Measurements from ENCODE around the gene PLA2G4B. TPM values are rescaled to one million over a fixed set of nuclear protein-coding genes. Genes with fewer than 3 reads are reported as not detected.
A peak's percentile ranks its signal among the peaks of the same experiment; 100 is the strongest.

Gene PLA2G4B
- total RNA-seq, 1 experiment from 2014 or later = 4.7 TPM

- ChIA-PET CTCF (no interaction called here), POLR2A (no interaction called here)
- Histone ChIP-seq H3K4me3 (ENCODE audit: low read depth in 2 of 2, low read length in 2 of 2) (no peak overlapping the region), H3K4me1 (ENCODE audit: control insufficient read depth, insufficient read depth, low read length) (peaks cover 8% of the 10 kb centered on the region), H3K9me3 (ENCODE audit: control insufficient read depth, insufficient read depth, low read depth, low read length) (no peaks in the 10 kb centered on the region), H3K27ac (ENCODE audit: low read length) (no peak overlapping the region), H3K27me3 (ENCODE audit: control insufficient read depth, insufficient read depth, low read length) (no peaks in the 10 kb centered on the region), H3K36me3 (ENCODE audit: control insufficient read depth, insufficient read depth, low read length) (no peaks in the 10 kb centered on the region)
- in situ Hi-C loops (cut with HindIII; ENCODE audit: low pct_unique_long_range_greater_than_20kb, low sequenced_read_pairs) = no loop called here
- BruUV-seq (replicated peaks) = no TSS peak
- intact Hi-C loops (cut with micrococcal nuclease; ENCODE audit: unreplicated experiment) = no loop called here
- DNase-seq (ENCODE audit: low read depth, low spot score) = no peak
- TF ChIP-seq TCF7L2 (IDR thresholded peaks at IDR 0.05; ENCODE audit: low read depth, low read length) = no peak
- TF ChIP-seq POLR2AphosphoS5 (IDR thresholded peaks at IDR 0.05; ENCODE audit: low read depth, low read length) = no peak
- no peak for TF ChIP-seq SIN3A (IDR thresholded peaks at IDR 0.05; ENCODE audit: borderline replicate concordance, insufficient read depth, low read depth, low read length)
- TF ChIP-seq, protein P1, sequence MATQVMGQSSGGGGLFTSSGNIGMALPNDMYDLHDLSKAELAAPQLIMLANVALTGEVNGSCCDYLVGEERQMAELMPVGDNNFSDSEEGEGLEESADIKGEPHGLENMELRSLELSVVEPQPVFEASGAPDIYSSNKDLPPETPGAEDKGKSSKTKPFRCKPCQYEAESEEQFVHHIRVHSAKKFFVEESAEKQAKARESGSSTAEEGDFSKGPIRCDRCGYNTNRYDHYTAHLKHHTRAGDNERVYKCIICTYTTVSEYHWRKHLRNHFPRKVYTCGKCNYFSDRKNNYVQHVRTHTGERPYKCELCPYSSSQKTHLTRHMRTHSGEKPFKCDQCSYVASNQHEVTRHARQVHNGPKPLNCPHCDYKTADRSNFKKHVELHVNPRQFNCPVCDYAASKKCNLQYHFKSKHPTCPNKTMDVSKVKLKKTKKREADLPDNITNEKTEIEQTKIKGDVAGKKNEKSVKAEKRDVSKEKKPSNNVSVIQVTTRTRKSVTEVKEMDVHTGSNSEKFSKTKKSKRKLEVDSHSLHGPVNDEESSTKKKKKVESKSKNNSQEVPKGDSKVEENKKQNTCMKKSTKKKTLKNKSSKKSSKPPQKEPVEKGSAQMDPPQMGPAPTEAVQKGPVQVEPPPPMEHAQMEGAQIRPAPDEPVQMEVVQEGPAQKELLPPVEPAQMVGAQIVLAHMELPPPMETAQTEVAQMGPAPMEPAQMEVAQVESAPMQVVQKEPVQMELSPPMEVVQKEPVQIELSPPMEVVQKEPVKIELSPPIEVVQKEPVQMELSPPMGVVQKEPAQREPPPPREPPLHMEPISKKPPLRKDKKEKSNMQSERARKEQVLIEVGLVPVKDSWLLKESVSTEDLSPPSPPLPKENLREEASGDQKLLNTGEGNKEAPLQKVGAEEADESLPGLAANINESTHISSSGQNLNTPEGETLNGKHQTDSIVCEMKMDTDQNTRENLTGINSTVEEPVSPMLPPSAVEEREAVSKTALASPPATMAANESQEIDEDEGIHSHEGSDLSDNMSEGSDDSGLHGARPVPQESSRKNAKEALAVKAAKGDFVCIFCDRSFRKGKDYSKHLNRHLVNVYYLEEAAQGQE (IDR thresholded peaks at IDR 0.05; ENCODE audit: insufficient read depth in 1 of 2, low read depth in 2 of 2, low read length in 1 of 2) = no peak
- TF ChIP-seq CTCF (IDR thresholded peaks at IDR 0.05) = no peak
- no peak for ATAC-seq
Measured at GRCh38 chr15:41825572-41826535, 12.8 kb upstream of the PLA2G4B start.

GRCh38 chr15:41827290-41827879 lies 11.3 kb upstream of the PLA2G4B start:
- Histone ChIP-seq H3K36me3 (ENCODE audit: control insufficient read depth, insufficient read depth, low read length) (no peaks in the 10 kb centered on the region), H3K27me3 (ENCODE audit: control insufficient read depth, insufficient read depth, low read length) (no peaks in the 10 kb centered on the region), H3K9me3 (ENCODE audit: control insufficient read depth, insufficient read depth, low read depth, low read length) (no peaks in the 10 kb centered on the region), H3K4me1 (ENCODE audit: control insufficient read depth, insufficient read depth, low read length) (peaks cover 8% of the 10 kb centered on the region), H3K4me3 (ENCODE audit: low read depth in 2 of 2, low read length in 2 of 2) (peak overlapping the region; percentile 63 to 79), H3K27ac (ENCODE audit: low read length) (peak overlapping the region; percentile 71)
- POLR2A ChIA-PET = interaction anchor here (0.5 kb wide), 1 partner anchor 673 kb away, joined by 3 read pairs; no protein-coding TSS in a partner anchor
- intact Hi-C loops (cut with micrococcal nuclease; ENCODE audit: unreplicated experiment) (no loop called here), in situ Hi-C loops (cut with HindIII; ENCODE audit: low pct_unique_long_range_greater_than_20kb, low sequenced_read_pairs) (no loop called here)
- TF ChIP-seq CTCF (IDR thresholded peaks at IDR 0.05) = no peak
- peak; percentile 46; the same call in 1 of the 2 replicates for TF ChIP-seq POLR2AphosphoS5 (IDR thresholded peaks at IDR 0.05; ENCODE audit: low read depth, low read length)
- no peak for TF ChIP-seq SIN3A (IDR thresholded peaks at IDR 0.05; ENCODE audit: borderline replicate concordance, insufficient read depth, low read depth, low read length)
- no peak for TF ChIP-seq TCF7L2 (IDR thresholded peaks at IDR 0.05; ENCODE audit: low read depth, low read length)
- TF ChIP-seq, protein P1 (IDR thresholded peaks at IDR 0.05; ENCODE audit: insufficient read depth in 1 of 2, low read depth in 2 of 2, low read length in 1 of 2) = no peak
- ATAC-seq (peak; percentile 40), DNase-seq (ENCODE audit: low read depth, low spot score) (no peak)
- CTCF ChIA-PET = interaction anchor here (0.6 to 0.9 kb wide), 3 partner anchors 17 to 634 kb away, joined by 3 to 5 read pairs (median 4); no protein-coding TSS in a partner anchor
- TSS peak; percentile 39 for BruUV-seq (replicated peaks)
